GM19395 (cell line): ENCODE results near the gene GTF3C1.
"Not testable (repeated sequence)": the region's sequence is repeated elsewhere in the genome, so short reads cannot be mapped to it uniquely, and the experiment has no call there.

Source experiments
- ATAC-seq: cut with Tn5 transposase; IDR thresholded peaks from one replicate; pipeline ENCODE4 v1.9.1; 2021; ENCODE audit warnings: mild to moderate bottlenecking, moderate library complexity; ENCODE audit not compliant: unreplicated experiment

The GTF3C1 gene

DNA sequence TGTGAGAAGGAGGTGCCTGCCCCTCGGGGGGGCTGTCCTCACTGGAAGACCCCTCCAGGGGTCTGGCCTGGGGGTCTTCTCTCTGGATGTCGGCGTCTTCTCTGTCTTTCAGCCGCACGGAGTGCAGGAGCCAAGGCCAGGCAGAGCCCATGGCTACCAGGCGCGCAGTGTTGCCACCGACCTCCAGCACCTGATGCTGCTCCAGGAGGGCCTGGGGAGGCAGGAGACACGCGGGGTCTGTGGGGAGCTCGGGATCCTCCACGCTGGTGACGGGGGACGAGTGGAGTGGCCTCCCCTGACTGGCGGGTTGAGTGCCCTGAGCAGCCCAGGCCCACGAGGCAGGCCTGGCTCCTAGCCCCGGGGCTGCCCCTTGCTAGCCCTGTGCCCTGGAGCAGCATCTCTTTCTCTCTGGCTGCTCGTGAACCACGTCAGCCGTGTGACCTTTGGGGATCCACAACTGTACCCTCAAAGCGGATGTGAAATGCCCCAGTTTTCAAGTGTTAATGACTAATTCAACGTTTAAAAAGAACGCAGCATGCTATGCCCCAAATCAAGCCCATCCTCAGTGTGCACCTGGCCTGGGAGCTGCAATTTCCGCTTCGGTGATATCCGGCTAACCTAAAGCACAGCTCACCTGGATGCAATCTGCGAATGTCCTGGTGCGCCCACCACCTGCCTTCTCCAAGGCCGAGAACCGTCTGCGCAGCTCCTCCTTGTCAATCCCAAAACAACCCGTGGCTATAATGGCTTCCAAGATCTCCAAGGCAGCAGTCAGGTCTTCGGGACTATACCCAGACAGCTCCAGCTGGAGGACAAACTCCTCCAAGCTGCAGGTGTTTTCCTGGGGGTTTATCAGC lies 84.9 kb downstream of the GTF3C1 start:
- ATAC-seq = no peak

DNA sequence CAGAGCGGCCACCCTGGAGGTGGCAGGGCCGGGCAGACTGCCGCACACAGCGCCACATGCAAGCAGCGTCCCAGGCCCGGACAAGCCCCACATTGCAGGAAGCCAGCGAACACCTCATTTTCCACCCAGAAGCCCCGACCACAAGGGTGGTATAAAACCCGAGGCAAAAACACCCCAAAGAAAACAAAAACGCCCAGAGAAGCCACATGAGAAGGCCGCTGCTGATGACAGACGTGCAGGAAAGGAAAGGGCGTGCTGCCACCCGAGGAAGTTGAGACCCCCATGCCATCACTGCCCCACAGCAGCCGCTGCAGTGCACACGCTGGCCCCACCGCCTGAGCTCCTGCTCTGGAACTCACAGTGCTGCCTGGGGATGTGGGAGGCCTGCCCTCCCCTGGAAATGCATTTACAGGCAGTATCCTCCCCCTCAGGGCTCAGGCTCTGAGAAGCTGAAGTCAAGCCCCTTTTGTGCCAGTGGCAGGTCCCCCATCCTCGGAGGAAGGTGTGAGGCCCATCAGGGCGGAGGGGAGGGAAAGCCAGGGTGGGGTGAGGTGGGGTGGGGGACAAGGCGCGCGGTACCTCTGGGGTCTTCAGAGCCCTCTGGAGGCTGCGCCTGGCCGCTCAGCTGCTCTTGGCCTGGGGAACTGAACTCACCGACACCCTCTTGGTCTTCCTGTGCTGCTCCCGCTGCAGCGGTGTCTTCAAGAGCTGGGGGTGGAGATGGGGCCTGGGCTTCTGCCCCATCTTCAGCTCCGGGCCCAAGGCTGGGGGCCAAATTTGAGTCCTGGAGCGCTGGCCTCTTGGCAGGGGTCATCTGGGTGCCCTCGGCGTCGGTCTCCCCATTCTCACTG lies 85.7 kb downstream of the GTF3C1 start:
- no peak for ATAC-seq

DNA sequence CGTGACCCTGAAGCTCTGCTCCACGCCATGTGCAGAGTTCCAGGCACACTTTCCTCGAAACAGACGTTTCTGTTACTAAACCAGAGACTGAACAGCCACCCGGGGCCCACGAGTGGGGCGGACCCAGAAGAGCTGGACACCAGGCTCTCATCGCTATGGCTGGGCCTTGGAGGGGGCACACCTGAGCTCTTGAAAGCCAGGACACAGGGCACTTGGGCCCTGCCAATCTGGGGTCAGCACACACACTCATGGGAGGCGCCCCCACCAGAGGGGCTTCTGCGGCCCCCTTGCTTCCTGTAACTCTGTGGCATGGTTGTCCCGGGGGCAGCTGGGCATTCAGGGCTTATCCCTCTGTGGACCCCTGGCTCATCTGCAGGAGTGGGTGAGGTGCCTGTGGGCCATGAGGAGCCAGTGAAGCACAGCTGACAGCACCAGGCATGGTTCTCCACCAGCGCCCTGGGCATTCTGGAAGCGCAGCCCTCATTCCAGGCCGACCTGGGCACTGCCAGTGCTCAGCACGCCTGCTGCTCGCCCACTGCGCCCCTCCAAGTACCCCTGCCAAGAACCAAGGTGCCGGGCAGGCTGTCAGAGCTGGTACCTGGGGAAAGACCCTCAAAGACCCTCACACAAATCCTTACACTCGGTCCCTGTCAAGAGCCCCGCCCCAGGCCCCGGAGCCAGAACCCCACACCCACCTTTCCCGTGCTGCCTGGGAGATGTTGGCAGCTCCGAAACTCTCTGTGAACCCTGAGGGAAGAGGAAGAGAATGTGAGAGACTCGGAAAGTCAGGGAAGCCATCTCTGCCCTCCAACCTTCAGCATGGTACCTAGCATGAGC lies 86.6 kb downstream of the GTF3C1 start:
- ATAC-seq = no peak

DNA sequence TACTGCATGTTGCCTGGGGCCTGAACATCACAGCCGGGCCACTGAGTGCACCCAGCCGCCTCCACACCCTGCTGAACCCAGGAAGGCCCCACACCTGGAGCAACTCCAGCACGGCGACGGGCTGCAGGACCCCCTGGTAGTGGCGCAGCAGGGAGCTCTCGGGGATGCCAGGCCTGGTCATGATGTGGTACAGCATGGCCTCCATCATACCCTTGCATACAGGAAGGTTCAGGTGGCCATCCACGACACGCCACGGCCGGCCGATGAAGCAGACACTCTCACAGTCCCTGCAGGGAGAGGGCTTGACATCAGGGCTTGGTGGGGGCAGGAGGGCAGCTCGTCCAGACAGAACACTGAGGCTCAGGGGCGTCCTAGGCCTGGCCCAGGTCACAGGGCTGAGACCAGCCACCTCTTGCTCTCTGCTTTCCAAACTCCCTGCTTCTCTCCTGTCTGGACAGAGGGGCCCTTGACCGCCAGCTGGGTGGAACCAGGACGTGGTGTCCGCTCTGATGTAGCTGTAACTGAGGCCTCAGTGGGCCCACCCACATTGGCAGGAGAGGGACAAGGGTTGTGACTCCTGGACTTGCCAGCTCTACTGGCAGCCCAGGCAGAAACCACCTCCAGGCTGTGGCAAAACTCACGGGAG lies 87.4 kb downstream of the GTF3C1 start:
- ATAC-seq = no peak

DNA sequence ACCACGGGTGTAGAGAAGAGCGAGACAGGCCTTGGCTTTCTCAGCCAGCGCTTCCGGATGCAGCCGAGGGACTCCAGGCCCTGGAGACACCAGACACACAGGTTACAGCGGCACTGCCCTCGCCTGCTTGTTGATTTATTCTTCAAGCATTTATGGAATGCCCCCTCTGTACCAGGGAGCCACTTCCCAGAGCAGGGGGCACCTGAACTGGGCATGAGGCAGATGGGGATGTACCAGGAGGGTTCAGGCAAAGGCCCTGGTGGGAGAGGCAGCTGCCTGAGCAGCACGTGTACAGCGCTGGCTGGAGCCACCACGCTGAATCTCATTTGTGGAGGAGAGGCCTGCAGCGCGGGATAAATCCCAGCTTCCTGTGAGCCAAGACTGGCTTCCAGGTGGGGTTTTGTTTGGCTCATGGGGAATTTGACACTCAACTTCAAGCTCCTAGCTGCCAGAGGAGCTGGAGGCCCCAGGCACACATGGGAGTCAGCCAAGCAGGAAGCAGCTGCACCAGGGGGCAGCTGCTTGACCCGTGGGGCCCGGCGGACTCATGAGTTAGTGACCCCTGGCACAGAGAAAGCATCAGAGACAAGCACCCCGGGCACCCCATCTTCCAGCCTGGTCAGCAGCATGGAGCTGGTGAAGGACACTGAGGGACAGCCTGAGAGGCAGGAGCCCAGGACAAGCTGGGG lies 88.1 kb downstream of the GTF3C1 start:
- ATAC-seq = no peak

DNA sequence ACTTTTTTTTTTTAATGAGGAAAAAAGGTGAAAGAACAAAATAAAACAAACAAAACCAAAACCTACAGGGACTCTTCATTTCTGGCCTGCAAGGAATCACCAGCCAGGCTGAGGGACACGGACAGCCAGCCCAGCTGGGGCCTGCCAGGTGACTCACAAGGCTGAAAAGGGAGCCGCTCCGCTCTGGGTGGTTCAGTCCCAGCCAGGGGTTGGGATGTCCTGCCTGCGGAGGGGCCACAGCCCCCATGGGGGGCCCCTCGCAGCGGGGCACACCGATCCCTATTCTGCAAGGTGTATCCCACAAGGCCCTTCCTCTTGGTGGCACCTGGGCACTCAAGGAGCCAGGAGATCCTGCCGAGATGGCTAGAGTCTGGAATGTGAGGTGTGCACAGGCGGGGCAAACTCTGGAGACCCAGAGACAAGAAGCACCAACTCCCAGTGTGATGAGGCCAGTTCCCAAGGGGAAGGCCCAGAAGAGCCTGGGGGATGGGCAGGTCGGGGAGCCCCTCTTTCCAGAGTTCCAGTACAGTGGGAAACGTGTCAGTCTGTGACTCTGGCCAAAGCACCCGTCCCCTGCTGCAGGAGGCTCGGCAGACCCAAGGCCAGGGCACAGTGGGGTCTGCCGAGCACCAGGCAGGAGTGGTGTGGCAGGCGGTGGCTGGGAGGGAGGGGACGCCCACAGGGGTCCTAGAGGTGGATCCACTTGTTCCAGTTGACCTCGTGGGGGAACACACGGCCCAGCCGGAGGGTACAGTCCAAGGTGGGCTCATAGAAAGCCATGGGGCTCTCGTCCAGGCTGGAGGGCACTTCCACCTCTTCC lies 88.8 kb downstream of the GTF3C1 start:
- ATAC-seq = no peak

DNA sequence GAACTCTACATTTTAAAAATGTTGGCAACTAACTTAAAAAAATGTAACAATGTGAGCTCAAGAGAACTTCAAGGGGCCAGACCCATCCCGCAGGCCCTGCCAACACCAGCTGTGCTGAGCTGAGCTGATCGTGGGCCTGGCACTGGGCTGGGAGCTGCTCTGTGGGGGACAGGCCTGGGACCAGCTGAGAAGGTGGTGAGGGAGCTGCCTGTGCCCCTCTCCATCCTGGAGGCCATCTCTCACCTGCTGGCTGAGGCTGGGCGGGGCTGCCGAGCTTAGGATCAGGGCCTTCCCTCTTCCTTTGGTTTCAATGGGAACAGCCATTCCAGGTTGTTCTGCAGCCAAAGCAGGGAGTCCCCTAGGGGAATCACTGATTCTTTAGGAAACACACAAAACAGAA lies 89.5 kb downstream of the GTF3C1 start:
- ATAC-seq = no peak

DNA sequence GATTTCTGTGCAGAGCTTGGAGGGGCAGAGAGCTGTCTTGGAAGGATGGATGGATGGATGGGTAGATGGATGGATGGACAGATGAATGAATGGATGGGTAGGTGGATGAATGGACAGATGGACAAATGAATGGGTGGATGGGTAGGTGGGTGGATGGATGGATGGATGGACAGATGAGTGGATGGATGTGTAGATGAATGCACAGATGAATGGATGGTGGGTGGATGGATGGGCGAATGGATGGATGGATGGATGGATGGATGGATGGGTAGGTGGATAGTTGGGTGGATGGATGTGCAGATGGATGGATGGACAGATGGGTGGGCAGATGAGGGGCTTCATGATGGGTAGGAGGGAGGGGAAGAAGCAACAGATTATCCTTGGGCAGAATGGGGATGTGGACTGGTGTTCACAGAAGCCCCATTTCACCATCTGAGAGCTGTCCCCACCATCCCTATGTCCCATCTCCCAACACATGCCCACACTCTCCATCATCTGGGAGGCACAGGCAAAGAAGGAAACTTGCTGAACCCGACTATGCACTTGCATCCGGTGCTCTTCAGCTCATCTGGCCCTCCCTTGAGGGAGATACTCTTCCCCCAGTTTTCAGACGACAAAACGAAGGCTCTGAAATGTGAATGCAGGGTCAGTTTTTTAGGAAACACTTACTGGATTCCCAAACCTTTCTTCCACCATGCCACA lies 90.6 kb downstream of the GTF3C1 start:
- ATAC-seq = no peak

DNA sequence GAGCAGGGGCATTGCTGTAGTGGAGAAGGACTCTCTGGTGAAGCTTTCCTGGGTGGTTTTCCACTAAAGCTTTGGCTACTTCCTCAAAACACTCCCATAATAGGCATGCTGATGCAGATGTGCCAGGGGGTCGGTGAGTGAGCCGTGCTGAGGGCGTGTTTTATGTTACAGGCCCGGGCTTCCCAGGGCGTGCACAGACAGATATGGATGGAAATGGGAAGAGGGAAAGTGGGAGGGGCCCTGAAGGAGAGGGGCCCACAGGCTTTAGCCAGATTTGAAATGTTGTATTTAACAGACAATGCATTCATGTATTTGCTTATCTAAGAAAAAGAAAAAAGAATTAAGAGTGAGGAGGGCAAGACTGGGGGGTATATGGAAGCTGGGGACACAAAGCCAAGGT lies 91.5 kb downstream of the GTF3C1 start:
- ATAC-seq = no peak

DNA sequence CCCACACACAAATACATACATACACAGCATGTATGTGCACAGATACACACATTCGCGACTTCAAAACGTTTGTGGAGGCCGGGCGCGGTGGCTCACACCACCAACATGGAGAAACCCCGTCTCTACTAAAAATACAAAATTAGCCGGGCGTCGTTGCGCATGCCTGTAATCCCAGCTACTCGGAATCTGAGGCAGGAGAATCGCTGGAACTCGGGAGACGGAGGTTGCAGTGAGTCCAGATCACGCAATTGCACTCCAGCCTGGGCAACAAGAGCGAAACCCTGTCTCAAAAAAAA lies 92.2 kb downstream of the GTF3C1 start:
- ATAC-seq = not testable (repeated sequence)

DNA sequence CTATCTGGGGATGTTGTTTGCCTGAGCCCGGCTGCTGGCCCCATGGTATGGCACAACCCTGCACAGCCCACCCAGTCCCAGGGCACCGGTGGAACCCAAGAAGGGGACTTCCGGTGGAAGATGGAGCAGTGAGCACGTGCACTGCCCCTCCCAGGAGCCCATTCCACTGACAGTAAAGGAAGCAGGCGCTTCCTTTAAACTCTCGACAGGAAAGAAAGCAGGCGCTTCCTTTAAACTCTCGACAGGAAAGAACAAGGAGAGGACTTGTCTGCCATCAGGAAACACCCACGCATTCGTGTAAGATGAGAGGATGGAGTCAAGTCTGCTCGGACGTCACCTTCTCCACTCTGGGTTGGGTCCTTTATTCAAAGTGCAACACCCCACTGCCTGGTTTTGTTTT lies 94.0 kb downstream of the GTF3C1 start:
- no peak for ATAC-seq

DNA sequence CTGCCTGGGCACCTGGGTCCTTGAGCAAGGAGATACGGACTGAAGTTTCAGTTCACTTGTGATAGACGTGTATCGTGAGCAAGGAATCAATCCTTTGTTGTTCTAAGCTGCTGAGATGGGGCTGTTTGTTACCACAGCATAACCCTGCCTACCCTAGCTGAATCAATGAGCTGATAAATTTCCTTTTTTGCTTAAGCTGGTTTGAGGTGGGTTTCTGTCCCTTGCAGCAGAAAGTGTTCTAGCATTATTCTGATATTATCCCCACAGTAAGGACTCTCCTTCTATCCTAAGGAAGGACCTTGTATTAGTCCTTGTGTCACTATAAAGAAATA lies 96.3 kb downstream of the GTF3C1 start:
- no peak for ATAC-seq

DNA sequence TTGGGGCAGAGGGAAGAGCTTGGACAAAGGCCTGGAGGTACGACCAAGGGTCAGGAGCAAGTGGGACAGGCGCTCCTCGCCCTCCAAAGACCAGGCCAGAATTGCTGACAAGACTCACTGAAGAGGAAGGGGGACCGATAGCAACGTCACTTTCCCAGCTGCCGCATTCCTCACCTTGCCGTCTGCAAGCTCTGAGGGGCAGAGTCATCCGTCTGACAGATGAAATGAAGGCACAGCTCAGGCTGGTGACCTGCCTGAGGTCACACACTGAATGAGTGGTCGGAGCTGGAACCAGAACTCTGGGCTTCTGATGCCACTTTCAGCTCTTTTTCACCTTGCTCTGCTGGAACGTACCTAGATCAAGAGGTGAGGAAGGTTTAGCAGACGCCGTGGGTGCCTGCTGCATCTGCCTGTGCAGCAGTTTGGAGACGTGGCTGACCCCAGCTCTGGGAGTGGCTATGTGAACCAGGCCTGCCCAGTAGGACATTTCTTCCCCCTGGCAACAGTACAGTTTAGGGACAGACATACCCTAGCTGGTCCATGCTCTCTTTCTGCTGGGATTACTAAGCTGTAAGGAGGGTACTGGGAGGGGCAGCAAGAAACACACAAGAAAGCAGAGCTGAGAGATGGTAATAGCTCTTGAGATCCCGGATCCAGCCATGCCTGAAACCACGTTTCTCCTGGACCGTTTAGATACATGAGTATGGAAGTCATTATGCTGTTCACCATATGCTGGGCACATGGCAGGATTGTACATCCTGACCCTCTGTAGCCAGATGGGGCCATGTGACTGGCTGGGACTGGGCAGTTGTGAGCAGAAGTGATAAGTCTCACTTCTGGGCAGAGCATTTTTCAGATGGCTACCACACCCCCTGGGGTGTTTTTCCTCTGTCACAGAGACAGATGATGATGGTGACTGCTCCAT lies 96.9 kb downstream of the GTF3C1 start:
- ATAC-seq = no peak

DNA sequence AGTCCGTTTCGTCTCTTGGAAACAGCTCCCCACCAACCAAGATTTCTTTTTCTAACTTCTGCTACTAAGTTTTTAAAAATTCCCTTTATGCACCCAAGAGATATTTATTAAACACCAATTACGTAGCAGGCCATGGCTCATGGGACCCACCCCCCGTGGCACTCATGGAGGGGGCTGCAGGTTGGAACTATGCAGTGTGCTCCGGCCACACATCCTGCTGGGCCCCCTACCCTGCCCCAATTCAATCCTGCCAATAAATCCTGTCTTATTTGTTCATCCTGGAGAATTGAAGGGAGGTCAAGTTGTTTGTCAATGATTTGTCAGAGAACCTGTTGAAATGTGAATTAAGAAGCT lies 99.5 kb downstream of the GTF3C1 start:
- ATAC-seq = no peak

DNA sequence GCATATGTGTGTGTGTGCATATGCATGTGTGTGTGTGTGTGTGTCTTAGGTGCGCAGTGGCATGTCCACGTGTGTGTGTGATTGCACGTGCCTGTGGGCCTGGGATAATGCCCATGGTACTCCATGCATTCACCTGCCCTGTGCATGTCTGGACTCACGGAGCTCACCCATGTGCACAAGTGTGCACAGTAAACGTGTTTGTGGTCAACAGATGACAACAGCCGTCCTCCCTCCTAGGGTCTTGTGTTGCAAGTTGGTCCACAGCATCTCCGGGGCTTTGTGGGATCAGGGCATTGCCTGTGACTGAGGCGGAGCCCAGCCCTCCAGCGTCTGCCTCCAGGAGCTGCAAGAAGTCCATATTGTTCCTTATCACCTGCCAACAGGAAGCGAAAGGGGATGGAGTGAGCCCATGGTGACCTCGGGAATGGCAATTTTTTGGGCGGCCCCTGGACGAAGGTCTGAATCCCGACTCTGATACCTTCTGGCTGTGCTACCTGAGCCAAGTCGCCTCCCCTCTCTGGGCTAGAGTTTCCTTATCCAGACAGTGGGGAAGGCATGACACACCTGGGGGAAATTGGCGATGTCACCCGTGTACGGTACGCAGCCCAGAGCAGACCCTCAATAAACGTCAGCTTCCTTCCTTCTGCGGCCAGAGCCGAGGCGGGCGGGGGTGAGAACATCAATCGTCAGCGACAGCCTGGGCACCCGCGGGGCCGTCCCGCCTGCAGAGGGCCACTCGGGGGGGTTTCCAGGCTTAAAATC lies 100.1 kb downstream of the GTF3C1 start:
- no peak for ATAC-seq

DNA sequence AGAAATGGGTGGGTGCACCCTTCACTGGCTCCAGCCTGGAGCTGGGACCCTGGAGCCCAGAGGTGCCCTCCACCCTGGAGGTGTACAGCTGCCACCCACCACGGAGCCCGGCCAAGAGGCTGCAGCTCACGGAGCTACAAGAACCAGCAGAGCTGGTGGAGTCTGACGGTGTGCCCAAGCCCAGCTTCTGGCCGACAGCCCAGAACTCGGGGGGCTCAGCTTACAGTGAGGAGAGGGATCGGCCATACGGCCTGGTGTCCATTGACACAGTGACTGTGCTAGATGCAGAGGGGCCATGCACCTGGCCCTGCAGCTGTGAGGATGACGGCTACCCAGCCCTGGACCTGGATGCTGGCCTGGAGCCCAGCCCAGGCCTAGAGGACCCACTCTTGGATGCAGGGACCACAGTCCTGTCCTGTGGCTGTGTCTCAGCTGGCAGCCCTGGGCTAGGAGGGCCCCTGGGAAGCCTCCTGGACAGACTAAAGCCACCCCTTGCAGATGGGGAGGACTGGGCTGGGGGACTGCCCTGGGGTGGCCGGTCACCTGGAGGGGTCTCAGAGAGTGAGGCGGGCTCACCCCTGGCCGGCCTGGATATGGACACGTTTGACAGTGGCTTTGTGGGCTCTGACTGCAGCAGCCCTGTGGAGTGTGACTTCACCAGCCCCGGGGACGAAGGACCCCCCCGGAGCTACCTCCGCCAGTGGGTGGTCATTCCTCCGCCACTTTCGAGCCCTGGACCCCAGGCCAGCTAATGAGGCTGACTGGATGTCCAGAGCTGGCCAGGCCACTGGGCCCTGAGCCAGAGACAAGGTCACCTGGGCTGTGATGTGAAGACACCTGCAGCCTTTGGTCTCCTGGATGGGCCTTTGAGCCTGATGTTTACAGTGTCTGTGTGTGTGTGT lies 100.9 kb downstream of the GTF3C1 start:
- ATAC-seq = no peak
